ENCODE measurements around the gene RBM19.

- no peak for TF ChIP-seq EZH2 (IDR thresholded peaks at IDR 0.05; ENCODE audit: low read length, unreplicated experiment)
- no peak for TF ChIP-seq CTCF (conservative IDR thresholded peaks at IDR 0.05; ENCODE audit: low read depth, low read length)
- no peak for TF ChIP-seq EZH2phosphoT487 (IDR thresholded peaks at IDR 0.05; ENCODE audit: borderline replicate concordance, low read length)
Measured at GRCh38 chr12:113903381-113903863, 62.7 kb downstream of the RBM19 start.

Measured in PC-3 (cell line).